GM21390 (cell line): Measurements from ENCODE around the gene EGFR.
"Not testable (repeated sequence)": the region's sequence is repeated elsewhere in the genome, so short reads cannot be mapped to it uniquely, and the experiment has no call there.

Experiments
- ATAC-seq: cut with Tn5 transposase; IDR thresholded peaks from one replicate; pipeline ENCODE4 v1.9.1; 2021; ENCODE audit not compliant: unreplicated experiment

EGFR gene

GRCh38 chr7:55034776-55035175, 16.0 kb downstream of the EGFR start:
- ATAC-seq: no peak

DNA sequence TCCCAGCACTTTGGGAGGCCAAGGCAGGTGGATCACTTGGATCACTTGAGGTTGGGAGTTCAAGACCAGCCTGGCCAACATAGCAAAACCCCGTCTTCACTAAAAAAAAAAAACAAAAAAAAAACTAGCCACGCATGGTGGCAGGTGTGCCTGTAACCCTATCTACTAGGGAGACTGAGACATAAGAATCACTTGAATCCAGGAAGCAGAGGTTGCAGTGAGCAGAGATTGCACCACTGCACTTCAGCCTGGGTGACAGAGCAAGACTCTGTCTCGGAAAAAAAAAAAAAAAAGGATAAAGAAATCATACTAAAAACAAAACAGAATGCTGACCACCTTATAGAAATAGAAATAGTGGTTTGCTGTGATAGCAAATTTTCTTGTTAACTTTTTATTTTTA, 16.6 kb downstream of the EGFR start:
- ATAC-seq: not testable (repeated sequence)

DNA sequence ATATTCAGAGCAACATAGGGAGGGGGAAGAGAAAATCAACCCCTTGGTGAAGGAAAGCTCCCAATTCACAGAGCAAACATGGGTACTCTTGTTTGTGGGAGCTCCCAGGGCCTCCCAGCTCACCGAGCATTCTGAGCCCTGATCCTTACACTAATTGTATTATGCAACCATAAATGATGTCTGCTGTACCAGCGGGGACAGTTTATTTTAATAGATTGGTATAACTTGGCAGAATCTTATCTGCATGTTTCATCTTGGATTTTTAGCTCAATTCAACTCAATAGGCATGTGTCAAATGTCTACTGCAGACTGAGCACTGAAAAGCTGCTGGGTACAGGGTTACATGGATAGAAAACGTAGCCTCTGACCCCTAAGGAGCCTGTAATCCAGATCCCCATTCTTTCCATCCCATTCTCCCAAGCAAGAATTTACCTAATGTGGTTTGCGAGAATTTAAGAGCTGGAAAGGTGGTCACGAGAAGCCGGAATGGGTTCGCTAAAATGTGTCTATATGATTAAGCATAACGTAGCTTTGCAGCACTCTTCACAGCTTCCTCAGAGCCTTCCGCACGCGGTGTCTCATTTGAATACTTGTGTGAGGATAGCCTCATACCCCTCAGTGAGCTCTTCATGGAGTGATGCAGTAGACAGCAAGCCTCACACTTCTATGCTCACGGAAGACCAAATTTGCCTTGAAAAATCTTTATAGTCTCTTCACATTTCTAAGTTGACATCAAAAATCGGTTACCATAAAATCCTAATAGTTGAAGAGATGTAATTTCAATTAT, 18.3 kb downstream of the EGFR start:
- ATAC-seq: no peak

GRCh38 chr7:55043691-55044370, 25.0 kb downstream of the EGFR start:
- ATAC-seq: no peak

DNA sequence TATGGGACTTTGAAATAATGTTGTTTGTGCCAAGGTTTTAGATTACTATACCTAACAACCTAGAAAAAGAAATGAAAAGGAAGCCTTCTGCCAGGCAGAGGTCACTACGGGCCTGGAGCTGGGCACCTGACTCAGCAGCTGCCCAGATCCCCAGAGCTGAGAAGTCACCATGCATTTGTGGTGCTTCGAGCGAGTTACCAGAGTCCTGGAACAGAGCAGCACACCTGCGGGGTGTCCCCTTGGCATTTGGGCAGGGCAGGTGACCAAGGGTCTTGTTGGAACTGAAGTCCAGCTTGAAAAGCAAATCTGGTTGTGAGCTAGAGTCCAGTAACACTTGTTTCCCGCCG, 25.5 kb downstream of the EGFR start:
- no peak for ATAC-seq

GRCh38 chr7:55044791-55045190, 26.0 kb downstream of the EGFR start:
- ATAC-seq: no peak

DNA sequence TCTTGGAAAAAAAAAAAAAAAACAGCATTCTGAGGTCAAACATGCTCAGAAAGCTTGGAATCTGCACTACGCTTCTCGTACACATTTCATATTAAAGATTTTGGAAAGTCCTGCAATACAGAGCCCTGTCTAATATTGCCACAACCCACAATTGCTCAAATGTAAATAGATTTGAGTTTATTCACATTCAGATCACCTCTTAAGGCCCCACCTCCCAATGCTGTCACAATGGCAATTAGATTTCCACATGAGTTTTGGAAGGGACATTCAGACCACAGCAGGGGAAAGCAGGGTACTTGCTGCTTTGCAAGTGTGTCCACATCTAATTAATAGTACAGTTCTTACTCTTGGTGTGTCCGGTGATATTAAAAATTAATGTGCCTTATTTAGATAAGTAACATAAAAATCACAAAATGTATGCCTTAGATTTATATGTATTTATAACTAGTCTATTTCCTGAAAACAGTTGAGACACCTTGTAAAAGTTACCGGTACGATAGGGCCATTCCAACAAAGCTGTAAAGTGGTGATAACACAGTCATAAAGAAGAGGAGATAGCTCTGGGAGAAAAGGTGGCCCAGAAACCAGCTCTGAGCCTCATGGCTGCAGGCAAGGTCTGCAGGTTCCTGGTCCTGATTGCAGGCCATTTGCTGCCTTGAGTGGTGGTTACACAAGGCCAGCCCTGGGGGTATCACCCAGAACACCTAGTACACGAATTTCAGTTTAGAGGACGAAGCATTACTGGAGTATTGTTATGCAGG, 27.9 kb downstream of the EGFR start:
- ATAC-seq: no peak

GRCh38 chr7:55048221-55048859, 29.5 kb downstream of the EGFR start:
- no peak for ATAC-seq

GRCh38 chr7:55050281-55050680, 31.5 kb downstream of the EGFR start:
- no peak for ATAC-seq

- ATAC-seq: no peak
Measured at GRCh38 chr7:55052081-55052480, 33.3 kb downstream of the EGFR start.

GRCh38 chr7:55052741-55053427, 34.1 kb downstream of the EGFR start:
- no peak for ATAC-seq

DNA sequence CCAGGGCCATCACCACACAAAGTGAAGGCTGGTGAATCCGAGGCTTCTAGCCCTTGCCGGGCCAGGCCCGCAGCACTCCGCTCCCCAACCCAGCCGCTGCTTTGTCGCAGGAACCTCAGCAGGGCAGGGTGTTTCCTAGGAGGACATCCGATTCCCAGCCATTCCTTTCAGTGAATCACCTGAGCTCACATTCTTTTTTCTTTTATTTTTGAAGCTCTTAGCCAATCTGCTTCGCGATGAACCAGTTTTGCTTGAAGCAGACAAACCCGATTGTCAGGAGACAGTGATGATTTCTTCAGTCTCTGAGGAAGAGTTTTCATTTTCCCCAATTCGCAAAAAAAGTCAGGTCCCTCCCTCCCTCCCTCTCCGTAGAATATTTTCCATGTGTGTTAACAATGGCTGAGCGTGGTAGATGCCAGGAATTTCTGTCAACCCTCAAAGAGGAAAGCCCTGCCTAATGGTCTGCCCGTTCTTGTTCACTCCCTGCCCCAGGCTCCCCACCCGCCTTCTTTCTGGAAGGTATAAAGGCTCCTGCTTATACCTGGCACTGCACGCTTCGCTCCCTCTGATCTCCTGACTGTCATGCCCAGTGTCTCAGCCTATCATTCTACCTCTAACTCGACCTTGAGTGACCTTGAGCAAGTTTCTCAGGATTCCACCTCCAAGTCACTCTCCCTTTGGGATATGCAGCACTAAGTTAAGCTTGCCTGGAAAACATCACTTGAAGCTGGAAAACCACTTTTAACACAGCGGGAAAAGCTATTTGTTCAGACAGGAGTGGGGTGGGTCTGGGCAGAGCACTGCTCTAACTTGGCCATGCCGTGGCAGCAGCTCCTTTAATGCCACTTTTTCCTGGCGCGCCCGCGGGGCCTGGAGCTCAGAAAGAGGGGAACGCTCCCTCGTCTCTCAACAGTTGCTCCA, 35.1 kb downstream of the EGFR start:
- ATAC-seq: no peak

DNA sequence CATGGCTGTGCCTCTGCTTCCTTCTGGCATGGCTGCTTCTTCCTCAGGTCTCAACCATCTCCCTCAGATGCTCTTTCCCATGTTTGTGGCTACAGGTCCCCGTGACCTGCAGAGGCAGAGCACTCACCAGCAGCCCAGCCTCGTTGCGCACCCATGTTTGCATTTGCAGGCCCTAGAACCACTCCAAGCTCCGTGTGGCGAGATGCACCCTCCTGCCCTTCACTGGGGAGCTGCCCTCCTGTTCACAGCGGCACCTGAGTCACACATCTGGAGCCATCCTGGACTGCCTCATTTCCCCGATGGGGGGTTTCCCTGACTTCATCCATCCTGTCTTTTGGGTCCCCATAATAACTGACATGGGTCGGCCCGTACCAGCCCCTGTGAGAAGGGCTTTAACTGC, 35.9 kb downstream of the EGFR start:
- ATAC-seq: no peak

- no peak for ATAC-seq
Measured at GRCh38 chr7:55055479-55055878, 36.7 kb downstream of the EGFR start.

DNA sequence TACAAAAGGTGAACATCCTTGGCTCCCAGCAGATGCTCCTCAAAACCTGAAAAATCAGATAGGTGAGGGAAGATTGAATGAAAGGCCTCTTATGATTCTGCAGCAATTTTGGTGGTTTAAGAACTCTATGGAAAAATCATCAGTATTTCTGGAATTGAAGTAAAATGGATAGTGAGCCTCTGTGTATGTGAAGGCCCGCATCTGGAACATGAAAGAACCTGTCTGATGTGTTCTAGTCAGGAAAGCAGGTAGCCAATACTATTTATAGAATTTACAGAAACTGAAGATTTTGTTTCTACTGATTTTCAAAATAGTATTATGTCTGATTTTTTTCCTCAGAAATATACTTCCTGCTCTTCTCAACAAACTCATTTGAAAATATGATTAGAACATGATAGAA, 37.3 kb downstream of the EGFR start:
- ATAC-seq: no peak

GRCh38 chr7:55056577-55057480, 38.0 kb downstream of the EGFR start:
- ATAC-seq: no peak

GRCh38 chr7:55058314-55058713, 39.5 kb downstream of the EGFR start:
- ATAC-seq: no peak

GRCh38 chr7:55059021-55059420, 40.2 kb downstream of the EGFR start:
- no peak for ATAC-seq

- no peak for ATAC-seq
Measured at GRCh38 chr7:55060085-55060484, 41.3 kb downstream of the EGFR start.
